PFSK-1 (cell line): ENCODE data around the gene BCL3.

Source experiments
- REST ChIP-seq, 2 experiments: IDR thresholded peaks; 2 replicates each; pipeline versions ENCODE4 v1.6.1 to v1.8.0; 2011 to 2012; ENCODE audit warnings: low read depth in 2 of 2, low read length in 2 of 2, control low read depth in 1 of 2, inconsistent platforms in 1 of 2, mild to moderate bottlenecking in 1 of 2, moderate library complexity in 1 of 2; ENCODE audit not compliant: insufficient read depth in 1 of 2
- SIN3A ChIP-seq: IDR thresholded peaks from 2 replicates; pipeline ENCODE4 v1.6.1; 2012; ENCODE audit warnings: mild to moderate bottlenecking, low read length, moderate library complexity, borderline replicate concordance; ENCODE audit not compliant: insufficient read depth
- TAF1 ChIP-seq: IDR thresholded peaks from 2 replicates; pipeline ENCODE4 v1.6.1; 2012; ENCODE audit warnings: low read length, control low read depth, borderline replicate concordance; ENCODE audit not compliant: insufficient read depth

GRCh38 chr19:44807652-44808462 lies 59.3 kb downstream of the BCL3 start:
- TF ChIP-seq REST (IDR thresholded peaks at IDR 0.05; ENCODE audit: insufficient read depth in 1 of 2, low read depth in 2 of 2, low read length in 2 of 2) (no peak), TAF1 (no peak), SIN3A (no peak)
